ENCODE results near the gene AGPAT1.

GRCh38 chr6:32129297-32130088, 46.4 kb downstream of the AGPAT1 start:
- TF ChIP-seq POLR2A (IDR thresholded peaks at IDR 0.05; ENCODE audit: low read depth, low read length) (no peak), POLR2AphosphoS5 (IDR thresholded peaks at IDR 0.05; ENCODE audit: low read length) (no peak), CTCF (IDR thresholded peaks at IDR 0.05 in 2 of 3, conservative IDR thresholded peaks at IDR 0.05 in 1 of 3; ENCODE audit: control insufficient read depth in 2 of 3, extremely low read depth in 1 of 3, insufficient read depth in 1 of 3, low read depth in 3 of 3, low read length in 3 of 3) (no peak), NFIC (IDR thresholded peaks at IDR 0.05; ENCODE audit: low read depth, low read length) (no peak), SRF (IDR thresholded peaks at IDR 0.05; ENCODE audit: low read depth in 2 of 2, low read length in 2 of 2) (no peak), EZH2 (IDR thresholded peaks at IDR 0.05; ENCODE audit: borderline replicate concordance, control insufficient read depth, low read depth, low read length) (no peak), RAD21 (IDR thresholded peaks at IDR 0.05; ENCODE audit: insufficient read depth, low read depth, low read length) (no peak), STAT1 (conservative IDR thresholded peaks at IDR 0.05) (no peak)
- TF ChIP-seq, protein P1, sequence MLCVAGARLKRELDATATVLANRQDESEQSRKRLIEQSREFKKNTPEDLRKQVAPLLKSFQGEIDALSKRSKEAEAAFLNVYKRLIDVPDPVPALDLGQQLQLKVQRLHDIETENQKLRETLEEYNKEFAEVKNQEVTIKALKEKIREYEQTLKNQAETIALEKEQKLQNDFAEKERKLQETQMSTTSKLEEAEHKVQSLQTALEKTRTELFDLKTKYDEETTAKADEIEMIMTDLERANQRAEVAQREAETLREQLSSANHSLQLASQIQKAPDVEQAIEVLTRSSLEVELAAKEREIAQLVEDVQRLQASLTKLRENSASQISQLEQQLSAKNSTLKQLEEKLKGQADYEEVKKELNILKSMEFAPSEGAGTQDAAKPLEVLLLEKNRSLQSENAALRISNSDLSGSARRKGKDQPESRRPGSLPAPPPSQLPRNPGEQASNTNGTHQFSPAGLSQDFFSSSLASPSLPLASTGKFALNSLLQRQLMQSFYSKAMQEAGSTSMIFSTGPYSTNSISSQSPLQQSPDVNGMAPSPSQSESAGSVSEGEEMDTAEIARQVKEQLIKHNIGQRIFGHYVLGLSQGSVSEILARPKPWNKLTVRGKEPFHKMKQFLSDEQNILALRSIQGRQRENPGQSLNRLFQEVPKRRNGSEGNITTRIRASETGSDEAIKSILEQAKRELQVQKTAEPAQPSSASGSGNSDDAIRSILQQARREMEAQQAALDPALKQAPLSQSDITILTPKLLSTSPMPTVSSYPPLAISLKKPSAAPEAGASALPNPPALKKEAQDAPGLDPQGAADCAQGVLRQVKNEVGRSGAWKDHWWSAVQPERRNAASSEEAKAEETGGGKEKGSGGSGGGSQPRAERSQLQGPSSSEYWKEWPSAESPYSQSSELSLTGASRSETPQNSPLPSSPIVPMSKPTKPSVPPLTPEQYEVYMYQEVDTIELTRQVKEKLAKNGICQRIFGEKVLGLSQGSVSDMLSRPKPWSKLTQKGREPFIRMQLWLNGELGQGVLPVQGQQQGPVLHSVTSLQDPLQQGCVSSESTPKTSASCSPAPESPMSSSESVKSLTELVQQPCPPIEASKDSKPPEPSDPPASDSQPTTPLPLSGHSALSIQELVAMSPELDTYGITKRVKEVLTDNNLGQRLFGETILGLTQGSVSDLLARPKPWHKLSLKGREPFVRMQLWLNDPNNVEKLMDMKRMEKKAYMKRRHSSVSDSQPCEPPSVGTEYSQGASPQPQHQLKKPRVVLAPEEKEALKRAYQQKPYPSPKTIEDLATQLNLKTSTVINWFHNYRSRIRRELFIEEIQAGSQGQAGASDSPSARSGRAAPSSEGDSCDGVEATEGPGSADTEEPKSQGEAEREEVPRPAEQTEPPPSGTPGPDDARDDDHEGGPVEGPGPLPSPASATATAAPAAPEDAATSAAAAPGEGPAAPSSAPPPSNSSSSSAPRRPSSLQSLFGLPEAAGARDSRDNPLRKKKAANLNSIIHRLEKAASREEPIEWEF (IDR thresholded peaks at IDR 0.05; ENCODE audit: insufficient replicate concordance, low read depth, low read length): no peak

All from GM12878 (cell line).